Cortex of kidney (tissue), 1 donor: ENCODE measurements around the gene RTN4.
A peak's percentile ranks its signal among the peaks of the same experiment; 100 is the strongest.
"Not testable (repeated sequence)": the region's sequence is repeated elsewhere in the genome, so short reads cannot be mapped to it uniquely, and the experiment has no call there.

Experiments used
- DNase-seq: peaks from one replicate; lab custom pipeline; 2025; lab: John Stamatoyannopoulos, UW

RTN4 gene, protein sequence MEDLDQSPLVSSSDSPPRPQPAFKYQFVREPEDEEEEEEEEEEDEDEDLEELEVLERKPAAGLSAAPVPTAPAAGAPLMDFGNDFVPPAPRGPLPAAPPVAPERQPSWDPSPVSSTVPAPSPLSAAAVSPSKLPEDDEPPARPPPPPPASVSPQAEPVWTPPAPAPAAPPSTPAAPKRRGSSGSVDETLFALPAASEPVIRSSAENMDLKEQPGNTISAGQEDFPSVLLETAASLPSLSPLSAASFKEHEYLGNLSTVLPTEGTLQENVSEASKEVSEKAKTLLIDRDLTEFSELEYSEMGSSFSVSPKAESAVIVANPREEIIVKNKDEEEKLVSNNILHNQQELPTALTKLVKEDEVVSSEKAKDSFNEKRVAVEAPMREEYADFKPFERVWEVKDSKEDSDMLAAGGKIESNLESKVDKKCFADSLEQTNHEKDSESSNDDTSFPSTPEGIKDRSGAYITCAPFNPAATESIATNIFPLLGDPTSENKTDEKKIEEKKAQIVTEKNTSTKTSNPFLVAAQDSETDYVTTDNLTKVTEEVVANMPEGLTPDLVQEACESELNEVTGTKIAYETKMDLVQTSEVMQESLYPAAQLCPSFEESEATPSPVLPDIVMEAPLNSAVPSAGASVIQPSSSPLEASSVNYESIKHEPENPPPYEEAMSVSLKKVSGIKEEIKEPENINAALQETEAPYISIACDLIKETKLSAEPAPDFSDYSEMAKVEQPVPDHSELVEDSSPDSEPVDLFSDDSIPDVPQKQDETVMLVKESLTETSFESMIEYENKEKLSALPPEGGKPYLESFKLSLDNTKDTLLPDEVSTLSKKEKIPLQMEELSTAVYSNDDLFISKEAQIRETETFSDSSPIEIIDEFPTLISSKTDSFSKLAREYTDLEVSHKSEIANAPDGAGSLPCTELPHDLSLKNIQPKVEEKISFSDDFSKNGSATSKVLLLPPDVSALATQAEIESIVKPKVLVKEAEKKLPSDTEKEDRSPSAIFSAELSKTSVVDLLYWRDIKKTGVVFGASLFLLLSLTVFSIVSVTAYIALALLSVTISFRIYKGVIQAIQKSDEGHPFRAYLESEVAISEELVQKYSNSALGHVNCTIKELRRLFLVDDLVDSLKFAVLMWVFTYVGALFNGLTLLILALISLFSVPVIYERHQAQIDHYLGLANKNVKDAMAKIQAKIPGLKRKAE

DNA sequence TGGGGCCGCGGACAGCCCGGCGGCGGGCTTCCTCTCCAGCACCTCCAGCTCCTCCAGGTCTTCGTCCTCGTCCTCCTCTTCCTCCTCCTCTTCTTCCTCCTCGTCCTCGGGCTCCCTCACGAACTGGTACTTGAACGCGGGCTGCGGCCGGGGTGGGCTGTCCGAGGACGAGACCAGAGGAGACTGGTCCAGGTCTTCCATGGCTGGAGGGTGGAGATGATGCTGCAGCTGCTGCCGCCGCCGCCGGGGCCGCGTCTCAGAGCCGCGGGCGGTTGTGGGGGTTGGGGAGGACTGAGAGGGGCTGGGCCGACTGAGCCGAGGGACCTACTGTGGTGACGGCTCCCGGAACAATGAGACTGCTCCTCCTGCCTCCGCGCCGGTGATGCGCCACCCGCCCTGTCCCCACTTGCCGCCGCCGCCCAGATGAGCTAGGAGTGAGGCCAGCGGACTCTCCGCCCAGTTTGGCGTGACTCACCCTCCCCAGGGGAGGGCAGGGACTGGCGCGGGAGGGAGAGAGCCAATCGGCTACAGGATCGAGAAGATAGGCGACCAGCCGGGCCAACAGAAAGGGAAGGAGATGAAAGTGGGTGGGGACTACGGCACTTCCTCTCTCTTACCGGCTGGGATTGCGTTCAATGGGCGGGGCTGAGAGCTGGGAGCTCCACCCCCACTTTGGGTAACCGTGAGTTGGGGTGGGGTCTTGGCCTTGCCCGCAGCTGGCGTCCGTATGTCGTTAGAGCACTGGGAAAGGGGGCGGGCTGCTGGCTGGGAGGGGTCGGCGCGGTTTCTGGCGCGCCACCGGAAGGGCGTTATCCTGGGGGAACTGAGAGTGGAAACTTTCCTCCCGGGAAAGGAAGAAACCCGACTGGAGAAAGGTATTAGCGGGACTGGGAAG lies at the start of gene RTN4:
RTN4 (minus strand) TSS at position 352 of the 895 bp plus-strand sequence; CDS start at position 201, 151 bp downstream.
- peak; percentile 58 for DNase-seq

DNA sequence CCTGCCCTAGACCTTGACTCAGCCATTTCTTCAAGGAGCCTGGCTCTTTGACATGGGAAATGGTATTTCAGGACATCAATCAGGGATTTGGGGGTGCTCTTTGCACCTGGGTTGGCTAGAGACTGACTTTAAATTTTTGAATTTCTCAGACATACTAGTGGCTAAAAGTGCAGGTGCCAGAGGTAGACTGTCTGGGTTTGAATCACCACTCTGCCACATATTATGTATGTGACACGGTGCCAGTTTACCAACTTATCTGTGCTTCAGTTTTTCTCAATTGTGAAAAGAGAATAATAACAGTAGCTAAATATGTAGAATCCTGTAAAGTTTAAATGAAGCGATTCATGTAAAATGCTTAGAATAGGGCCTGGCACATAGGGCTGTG lies 49.2 kb upstream of the RTN4 start:
- no peak for DNase-seq

DNA sequence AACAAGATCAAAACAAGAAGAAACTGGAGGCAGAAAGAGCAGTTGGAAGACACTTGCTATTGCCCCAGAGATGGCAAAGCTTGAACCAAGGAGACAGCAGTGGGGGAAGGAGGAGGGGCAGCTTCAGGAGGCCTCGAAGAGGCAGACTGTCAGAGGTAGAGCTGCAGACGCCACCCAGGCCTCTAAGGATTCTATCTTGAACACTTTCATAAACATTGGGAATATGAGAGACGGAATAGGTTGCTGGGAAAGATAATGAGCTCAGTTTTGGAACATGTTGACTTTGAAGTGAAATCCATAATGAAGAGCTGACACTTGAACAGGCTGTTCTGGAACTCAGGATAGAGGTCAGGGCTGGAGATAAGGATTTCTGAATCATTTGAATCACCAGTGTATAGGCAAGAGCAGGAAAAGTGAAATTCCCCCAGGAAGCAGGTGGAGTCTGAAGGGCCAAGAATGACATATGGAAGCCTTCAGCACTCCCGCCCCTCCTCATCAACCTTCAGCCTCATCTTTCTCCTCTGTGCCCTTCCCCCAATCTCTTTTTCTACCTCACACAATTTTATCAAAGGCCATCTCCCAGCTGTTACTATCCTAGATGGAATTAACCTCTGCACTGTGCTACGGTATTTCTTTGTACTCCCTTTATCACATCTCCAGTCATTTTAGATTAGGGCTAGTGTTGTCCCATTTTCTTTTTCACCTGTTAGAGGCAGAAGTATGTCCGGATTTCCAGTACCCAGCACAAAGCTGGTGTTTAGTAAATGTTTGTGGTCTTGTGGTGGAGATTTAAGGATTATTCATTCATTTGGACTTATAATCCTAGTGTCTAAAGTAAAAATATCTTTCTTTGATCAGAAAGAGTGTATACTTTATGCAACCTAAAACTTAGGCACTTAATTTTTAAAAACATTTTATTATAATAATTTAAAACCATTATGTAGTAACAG lies 47.5 kb upstream of the RTN4 start:
- no peak for DNase-seq

DNA sequence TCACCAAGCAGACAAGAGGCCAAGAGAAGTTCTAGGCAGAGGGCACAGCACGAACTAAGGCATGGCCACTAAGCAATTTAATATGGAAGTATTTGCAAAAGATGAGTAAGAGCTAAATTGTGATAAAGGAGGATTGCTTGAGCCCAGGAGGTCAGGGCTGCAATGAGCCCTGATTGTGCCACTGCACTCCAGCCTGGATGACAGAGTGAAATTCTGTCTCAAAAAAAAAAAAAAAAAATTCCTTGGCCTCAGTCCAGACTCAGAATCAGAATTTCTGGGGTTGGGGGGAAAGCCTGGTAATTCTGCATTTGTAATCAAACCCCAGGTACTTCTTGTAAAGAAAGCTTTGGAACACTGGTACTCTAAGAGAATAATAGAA lies 46.8 kb upstream of the RTN4 start:
- DNase-seq = no peak

DNA sequence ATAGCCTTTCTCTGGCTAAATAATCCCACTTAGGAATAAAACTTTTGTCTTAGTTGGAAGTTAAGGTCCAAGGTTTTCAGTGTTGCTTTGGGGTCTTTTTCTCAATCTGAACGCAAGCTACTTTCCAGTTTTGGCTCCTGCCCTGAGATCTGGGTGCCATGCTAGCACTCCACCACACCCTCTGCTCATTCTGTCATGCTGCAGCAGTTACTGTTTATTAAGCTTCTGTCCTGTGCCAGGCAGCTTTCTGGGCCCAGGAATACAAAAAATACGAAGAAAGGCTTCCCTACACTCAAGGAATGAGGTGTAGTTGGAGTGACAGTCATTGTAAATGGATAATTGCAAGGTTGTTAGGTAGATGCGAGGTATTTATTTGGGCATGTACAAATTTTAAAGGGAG lies 46.3 kb upstream of the RTN4 start:
- no peak for DNase-seq

DNA sequence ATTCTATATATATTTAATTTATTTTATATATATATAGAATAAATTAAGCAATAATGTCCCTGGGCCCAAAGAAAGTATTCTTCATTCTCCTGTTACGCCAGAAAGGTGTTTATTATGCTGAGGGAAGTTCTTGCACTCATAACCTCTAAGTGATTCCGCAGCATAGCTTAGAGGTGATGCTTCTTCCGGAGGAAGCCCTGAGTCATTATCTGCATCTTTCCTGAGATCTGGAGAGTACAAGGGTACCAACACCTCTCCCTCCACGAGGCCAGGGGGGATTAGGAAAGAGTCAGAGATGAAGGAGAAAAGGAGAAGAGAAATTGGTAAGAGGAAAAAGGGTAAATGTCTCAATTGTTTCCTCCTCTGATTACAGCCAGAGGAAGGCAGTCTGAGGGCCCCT lies 43.1 kb upstream of the RTN4 start:
- DNase-seq = no peak

DNA sequence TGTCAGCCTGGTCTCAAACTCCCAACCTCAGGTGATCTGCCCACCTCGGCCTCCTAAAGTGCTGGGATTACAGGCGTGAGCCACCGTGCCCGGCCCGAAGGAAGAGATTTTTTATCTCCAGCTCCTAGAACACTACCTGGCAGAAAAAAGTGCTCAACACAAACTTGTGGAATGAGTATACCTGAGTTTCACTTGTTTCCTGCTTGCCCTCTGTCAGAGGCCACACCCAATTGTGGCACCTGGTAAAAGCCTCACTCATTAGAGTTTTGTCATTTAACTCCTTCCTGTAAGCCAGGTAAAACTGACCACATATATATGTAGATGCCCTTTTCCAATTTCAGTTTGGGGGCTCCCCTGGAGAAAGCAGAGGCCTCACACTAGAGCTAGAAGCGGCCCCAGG lies 42.2 kb upstream of the RTN4 start:
- DNase-seq = no peak

DNA sequence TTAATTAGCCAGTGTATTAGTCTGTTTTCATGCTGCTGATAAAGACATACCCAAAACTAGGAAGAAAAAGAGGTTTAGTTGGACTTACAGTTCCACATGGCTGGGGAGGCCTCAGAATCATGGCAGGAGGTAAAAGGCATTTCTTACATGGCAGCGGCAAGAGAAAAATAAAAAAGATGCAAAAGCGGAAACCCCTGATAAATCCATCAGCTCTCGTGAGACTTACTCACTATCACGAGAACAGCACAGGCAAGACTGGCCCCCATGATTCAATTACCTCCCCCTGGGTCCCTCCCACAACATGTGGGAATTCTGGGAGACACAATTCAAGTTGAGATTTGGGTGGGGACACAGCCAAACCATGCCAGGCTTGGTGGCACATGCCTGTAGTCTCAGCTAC lies 41.4 kb upstream of the RTN4 start:
- not testable (repeated sequence) for DNase-seq

DNA sequence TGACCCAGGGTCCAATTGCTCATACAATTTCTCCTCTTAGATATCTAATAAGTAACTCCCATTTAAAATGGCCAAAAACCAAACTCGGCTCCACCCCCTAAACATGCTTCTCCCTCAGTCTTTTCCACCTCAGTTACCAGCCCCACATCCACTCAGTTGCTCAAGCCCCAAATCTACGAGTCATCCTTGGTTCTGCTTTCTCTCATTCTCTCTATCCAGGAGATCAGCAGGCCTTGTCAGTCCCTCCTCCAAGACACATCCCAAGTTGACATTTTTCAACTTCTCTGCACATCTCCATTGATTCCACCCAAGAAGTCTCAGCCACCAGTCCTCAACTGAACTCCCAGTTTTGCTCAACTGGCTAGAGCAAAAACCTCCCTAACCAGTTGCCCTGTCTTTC lies 40.5 kb upstream of the RTN4 start:
- no peak for DNase-seq

DNA sequence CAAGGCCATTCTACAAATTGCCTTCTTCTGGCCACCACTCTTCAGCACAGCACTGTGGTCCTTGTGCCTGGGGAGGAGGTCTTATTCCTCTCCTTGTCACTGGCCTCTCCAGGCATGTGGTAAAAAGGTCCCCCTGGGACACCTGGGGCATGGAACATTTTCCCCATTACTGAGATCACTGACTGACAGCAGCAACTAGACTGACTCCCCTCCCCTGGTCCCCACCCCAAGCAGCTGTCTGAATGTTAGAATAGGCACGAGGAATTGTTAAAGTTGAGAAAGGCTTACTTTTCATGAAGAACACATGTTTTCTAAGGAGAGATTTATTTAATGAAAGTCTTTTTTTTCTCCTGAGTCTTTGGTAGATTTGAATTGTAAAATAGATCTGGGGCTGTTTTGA lies 39.5 kb upstream of the RTN4 start:
- DNase-seq = no peak

DNA sequence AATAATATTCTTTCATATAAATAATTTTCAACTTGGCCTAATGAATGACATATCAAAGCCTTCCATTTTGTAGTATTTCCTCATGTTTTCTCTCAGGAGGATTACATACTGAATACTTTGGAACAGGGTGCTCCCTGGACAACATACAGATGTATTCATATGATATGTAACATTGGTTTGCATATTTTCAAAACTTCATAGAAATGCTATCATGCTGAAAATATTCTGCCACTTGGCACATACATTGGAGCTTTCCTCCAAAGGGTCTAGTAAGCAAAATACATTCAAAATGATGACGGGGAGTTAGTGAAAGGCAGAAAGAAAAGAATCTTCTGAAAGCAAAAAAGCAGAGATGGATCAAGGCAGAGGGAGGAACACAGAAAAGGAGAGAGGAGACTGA lies 38.1 kb upstream of the RTN4 start:
- DNase-seq = no peak

DNA sequence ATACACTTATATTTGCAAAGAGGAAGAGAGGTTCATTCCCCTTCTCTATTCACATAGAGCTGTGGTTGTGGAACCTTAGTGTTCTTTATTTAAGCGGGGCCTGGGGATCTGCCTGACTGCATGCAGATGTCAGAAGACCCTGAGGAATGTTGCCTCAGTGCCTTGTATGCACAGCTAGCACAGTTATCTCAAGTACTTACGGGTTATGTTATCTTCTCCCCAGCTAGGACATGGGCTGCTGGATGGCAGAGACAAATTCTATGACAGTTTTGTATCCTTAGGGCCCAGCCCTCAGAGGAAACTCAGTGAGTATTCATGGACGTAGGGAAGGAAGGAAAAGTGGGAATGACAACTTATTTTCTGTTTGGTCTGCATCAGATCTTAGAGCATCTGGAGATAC lies 37.7 kb upstream of the RTN4 start:
- no peak for DNase-seq

DNA sequence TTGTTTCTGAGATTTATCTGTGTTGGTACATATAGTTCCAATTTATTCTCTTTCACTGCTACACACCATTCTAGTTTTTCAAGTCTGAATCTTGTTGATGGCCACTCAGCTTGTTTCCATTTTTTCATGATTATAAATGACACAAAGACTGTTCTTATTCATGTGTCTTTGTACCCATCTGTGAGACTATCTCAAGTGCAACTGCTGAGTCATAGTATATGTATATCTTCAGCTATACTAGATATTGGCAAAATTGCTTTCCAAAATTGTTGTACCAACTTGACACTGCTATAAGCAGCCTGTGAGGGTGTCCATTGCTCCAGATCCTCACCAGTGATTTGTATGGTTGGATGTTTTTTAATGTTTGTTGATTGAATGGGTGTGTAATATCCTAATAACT lies 37.2 kb upstream of the RTN4 start:
- DNase-seq = no peak

DNA sequence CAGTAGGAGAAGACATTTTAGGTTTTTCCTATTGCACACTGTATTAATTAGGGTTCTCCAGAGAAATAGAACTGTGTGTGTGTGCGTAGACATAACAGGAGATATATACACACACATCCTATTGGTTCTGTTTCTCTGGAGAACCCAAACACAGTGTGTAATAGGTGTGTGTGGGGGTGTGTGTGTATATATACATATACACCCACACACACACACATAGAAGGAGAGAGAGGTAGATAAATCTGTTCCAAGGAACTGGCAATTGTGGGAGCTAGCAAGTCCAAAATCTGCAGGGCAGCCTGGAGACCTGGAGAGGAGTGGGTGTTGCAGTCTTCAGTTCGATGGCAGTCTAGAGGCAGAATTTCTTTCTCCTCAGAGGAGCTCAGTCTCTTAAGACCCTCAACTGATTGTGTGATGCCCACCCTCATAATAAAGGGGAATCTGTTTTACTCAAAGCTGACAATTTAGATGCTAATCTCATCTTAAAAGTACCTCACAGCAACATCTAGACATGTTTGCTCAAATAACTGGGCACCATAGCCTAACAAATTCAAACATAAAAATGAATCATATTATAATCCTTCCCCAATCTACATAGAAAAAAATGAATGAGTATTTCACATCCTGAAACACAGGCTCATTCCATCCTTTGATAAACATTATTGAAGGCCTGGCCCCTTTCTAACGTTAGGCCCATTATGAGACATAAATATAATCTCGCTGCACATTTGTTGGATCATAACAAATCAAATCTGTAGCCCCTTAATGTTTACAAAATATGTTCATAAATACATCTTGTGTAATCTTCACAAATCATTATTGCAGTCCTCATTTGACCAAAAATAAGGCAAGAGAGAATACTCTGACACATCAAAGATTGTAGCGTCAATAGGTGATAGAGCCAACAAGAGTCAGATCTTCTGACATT lies 35.1 kb upstream of the RTN4 start:
- no peak for DNase-seq

DNA sequence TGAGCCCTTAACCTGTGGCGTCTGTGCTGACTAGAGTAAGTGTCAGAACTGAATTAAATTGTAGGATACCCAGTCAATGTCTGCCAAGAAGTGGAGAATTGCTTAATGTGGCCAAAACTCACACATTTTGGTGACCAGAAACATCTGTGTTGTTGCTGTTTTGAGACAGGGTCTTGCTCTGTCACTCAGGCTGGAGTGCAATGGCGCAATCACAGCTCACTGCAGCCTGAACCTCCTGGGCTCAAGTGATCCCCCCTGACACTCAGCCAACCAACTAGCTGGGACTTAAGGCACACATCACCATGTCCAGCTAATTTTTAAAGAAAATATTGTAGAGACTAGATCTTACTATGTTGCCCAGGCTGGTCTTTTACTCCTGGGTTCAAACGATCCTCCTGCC lies 34.4 kb upstream of the RTN4 start:
- DNase-seq = no peak

DNA sequence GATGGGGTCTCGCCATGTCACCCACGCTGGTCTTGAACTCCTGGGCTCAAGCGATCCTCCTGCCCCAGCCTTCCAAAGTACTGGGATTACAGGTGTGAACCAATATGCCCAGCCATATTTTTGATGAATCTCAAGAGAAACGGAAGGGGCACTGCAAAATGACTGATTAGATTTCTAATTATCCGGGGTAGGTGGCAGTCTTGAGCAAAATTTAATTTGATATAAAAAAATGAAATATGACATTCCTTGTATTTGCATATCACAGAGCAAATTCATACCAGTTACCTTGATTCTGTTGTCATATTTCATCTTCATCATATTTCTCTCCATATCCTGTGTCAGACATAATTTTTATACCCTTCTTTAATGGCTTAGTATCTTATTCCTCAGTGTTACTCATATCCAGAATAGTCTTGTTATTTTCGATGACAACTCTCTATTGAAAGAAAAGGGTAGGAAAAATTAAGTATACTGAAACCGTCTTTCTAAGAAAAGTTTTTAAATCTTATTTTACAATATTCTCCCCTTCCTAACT lies 30.0 kb upstream of the RTN4 start:
- DNase-seq = no peak

DNA sequence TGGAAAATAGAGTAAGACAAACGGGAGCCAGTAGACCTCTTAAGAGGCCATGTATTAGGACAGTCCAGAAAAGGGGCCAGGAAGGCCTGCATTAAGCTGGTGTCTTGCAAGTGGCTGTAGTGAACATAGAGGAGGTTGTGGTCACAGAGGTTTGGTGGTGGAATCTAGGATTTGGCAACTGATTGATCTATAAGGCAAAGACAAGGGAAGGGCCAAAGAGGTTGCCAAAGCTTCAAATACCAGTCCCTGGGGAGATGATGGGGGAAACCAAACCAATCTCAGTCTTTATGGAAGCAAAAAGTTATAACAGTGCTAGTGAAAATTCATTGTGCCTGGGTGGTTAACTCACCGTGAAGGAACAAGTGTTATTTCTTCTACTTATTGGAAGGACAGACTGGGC lies 28.7 kb upstream of the RTN4 start:
- DNase-seq = no peak

DNA sequence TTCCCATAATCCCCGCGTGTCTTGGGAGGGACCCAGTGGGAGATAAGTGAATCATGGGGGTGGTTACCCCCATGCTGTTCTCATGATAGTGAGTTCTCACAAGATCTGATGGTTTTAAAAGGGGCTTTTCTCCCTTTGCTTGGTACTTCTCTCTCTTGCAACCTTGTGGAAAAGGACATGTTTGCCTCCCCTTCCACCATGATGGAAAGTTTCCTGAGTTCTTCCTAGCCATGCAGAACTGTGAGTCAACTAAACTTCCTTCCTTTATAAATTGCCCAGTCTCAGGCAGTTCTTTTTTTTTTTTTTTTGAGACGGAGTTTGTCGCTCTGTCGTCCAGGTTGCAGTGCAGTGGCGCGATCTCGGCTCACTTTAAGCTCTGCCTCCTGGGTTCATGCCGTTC lies 26.5 kb upstream of the RTN4 start:
- DNase-seq = no peak

DNA sequence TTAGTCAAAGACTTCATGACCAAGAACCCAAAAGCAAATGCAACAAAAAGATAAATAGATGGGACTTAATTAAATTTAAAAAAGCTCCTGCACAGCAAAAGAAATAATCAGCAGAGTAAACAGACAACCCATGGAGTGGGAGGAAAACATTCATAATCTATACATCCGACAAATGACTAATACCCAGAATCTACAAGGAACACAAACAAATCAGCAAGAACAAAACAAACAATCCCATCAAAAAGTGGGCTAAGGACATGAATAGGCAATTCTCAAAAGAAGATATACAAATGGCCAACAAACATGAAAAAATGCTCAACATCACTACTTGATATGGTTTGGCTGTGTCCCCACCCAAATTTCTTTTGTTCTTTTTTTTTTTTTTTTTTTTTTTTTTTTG lies 25.8 kb upstream of the RTN4 start:
- not testable (repeated sequence) for DNase-seq
